Measurements from ENCODE around the gene DPEP1. TPM values are rescaled to one million over a fixed set of nuclear protein-coding genes. Genes with fewer than 3 reads are reported as not detected.

Gene DPEP1
- total and polyA plus RNA-seq, 2 donors (not counting 3 experiments of a cell fraction or from before 2014, with no cell fraction given), result 0.37 to 0.44 TPM

DNA sequence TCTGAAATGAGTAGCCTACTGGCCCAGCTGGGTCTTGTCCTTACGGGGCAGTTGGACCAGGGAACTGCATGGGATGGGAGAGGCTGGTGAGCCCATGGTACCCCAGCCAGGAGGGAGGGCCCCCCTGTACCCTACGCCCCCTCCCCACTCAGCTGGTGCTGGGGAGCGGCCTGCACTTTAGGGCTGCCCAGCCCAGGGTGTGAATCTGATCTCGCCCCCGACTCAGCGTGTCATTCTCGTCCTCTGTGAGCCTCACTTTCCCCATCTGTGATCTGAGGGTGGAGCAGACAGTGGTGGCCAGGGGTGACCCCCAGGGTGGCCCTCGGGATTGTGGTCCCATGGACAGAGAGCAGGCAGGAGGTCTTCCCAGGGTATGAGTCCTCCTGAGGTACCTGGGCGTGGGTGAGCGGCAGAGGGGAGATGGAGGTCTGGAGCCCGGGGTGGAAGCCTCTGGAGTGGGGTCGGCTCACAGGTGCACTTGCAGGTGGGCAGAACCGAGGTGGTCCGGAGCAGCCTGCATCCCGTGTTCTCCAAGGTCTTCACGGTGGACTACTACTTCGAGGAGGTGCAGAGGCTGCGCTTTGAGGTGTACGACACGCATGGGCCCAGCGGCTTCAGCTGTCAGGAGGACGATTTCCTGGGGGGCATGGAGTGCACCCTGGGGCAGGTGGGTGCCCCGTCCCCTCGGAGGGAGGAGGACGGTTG is 36.2 kb upstream of the DPEP1 start:
- H4K20me1 ChIP-seq (replicated peaks; ENCODE audit: control insufficient read depth, extremely low read depth, insufficient read depth, low read length), result no peaks in the 10 kb centered on the region
- no peak overlapping the region for H3K27ac ChIP-seq (ENCODE audit: insufficient read depth, low read depth, low read length)
- H3K4me2 ChIP-seq (ENCODE audit: insufficient read depth, low read length), result no peak overlapping the region
- DNase-seq (ENCODE audit: low read depth, low spot score), result no peak
- no peaks in the 10 kb centered on the region for H3K36me3 ChIP-seq (ENCODE audit: control insufficient read depth in 2 of 2, extremely low read depth in 1 of 2, insufficient read depth in 2 of 2, low read length in 2 of 2)
- POLR2A ChIA-PET, result interaction anchor here (0.6 kb wide), 1 partner anchor 383 kb away, joined by 5 read pairs; no protein-coding TSS in a partner anchor
- no peak for FAIRE-seq
- intact Hi-C loops (cut with micrococcal nuclease) (loop anchor here (10.0 kb wide), 1 partner anchor 148 kb away; the partner anchor contains the start of genes VPS9D1 and ZNF276), dilution Hi-C loops (cut with MboI; ENCODE audit: extremely low pct_ligation_motif_present, low sequenced_read_pairs) (no loop called here)
- peaks cover 0 to 1% of the 10 kb centered on the region in 2 experiments for H3K27me3 ChIP-seq (ENCODE audit: control insufficient read depth in 2 of 2, insufficient read depth in 2 of 2, low read length in 2 of 2)
- no peak for TF ChIP-seq CTCF (IDR thresholded peaks at IDR 0.05; ENCODE audit: extremely low read depth in 1 of 2, insufficient read depth in 1 of 2, low read depth in 1 of 2, low read length in 2 of 2)
- no peak for TF ChIP-seq GATA2 (IDR thresholded peaks at IDR 0.05; ENCODE audit: insufficient read depth, insufficient read length, low read depth, low read length)
- no peak for TF ChIP-seq POLR2A (IDR thresholded peaks at IDR 0.05; ENCODE audit: low read depth, low read length)
- TF ChIP-seq MYC (IDR thresholded peaks at IDR 0.05; ENCODE audit: low read depth, low read length), result no peak
- no peak overlapping the region for H3K9ac ChIP-seq (replicated peaks; ENCODE audit: extremely low read depth, insufficient read depth, low read length)
- no peak overlapping the region for H3K4me3 ChIP-seq (replicated peaks in 1 of 3; ENCODE audit: insufficient read depth in 1 of 3, low read depth in 1 of 3, low read length in 3 of 3)
- H3K9me1 ChIP-seq (replicated peaks; ENCODE audit: control insufficient read depth, extremely low read depth, insufficient read depth, low read length), result no peaks in the 10 kb centered on the region
- H3K9me3 ChIP-seq (replicated peaks; ENCODE audit: control insufficient read depth, insufficient read depth, low read length), result no peaks in the 10 kb centered on the region
- no peaks in the 10 kb centered on the region for H3K79me2 ChIP-seq (ENCODE audit: control insufficient read depth, insufficient read depth, low read length)
- no peak overlapping the region for H2AFZ ChIP-seq (ENCODE audit: low read depth, low read length)
- BruUV-seq (replicated peaks), result no TSS peak
- H3K4me1 ChIP-seq (ENCODE audit: control insufficient read depth, extremely low read depth, insufficient read depth, low read length), result peaks cover 20% of the 10 kb centered on the region
- CTCF ChIA-PET, result interaction anchor here (0.6 to 1.9 kb wide), 3 partner anchors 26 to 64 kb away, joined by 3 to 6 read pairs (median 3); no protein-coding TSS in a partner anchor

- DNase-seq (ENCODE audit: low read depth, low spot score) (no peak), FAIRE-seq (no peak)
- BruUV-seq (replicated peaks), result no TSS peak
- Histone ChIP-seq H3K9ac (replicated peaks; ENCODE audit: extremely low read depth, insufficient read depth, low read length) (no peak overlapping the region), H3K9me1 (replicated peaks; ENCODE audit: control insufficient read depth, extremely low read depth, insufficient read depth, low read length) (no peaks in the 10 kb centered on the region), H3K9me3 (replicated peaks; ENCODE audit: control insufficient read depth, insufficient read depth, low read length) (no peaks in the 10 kb centered on the region), H3K27me3 (ENCODE audit: control insufficient read depth in 2 of 2, insufficient read depth in 2 of 2, low read length in 2 of 2) (peaks cover 0 to 1% of the 10 kb centered on the region in 2 experiments), H3K36me3 (ENCODE audit: control insufficient read depth in 2 of 2, extremely low read depth in 1 of 2, insufficient read depth in 2 of 2, low read length in 2 of 2) (no peaks in the 10 kb centered on the region), H3K4me2 (ENCODE audit: insufficient read depth, low read length) (no peak overlapping the region), H3K27ac (ENCODE audit: insufficient read depth, low read depth, low read length) (no peak overlapping the region), H3K4me1 (ENCODE audit: control insufficient read depth, extremely low read depth, insufficient read depth, low read length) (peaks cover 25% of the 10 kb centered on the region), H4K20me1 (replicated peaks; ENCODE audit: control insufficient read depth, extremely low read depth, insufficient read depth, low read length) (no peaks in the 10 kb centered on the region), H2AFZ (ENCODE audit: low read depth, low read length) (no peak overlapping the region), H3K79me2 (ENCODE audit: control insufficient read depth, insufficient read depth, low read length) (no peaks in the 10 kb centered on the region), H3K4me3 (replicated peaks in 1 of 3; ENCODE audit: insufficient read depth in 1 of 3, low read depth in 1 of 3, low read length in 3 of 3) (no peak overlapping the region)
- intact Hi-C loops (cut with micrococcal nuclease), result loop anchor here (10.0 kb wide), 1 partner anchor 145 kb away; the partner anchor contains the start of genes VPS9D1 and ZNF276
- TF ChIP-seq EZH2 (IDR thresholded peaks at IDR 0.05; ENCODE audit: borderline replicate concordance, low read depth, low read length, severe bottlenecking), result no peak
- CTCF ChIA-PET, result no interaction called here
- POLR2A ChIA-PET, result no interaction called here
- dilution Hi-C loops (cut with MboI; ENCODE audit: extremely low pct_ligation_motif_present, low sequenced_read_pairs), result no loop called here
Observed at GRCh38 chr16:89579351-89579750, 34.1 kb upstream of the DPEP1 start.

Measured in endothelial cell of umbilical vein (primary cell).